Chondrocyte (in vitro differentiated cells): ENCODE data around the gene MICAL3. TPM values are rescaled to one million over a fixed set of nuclear protein-coding genes. Genes with fewer than 3 reads are reported as not detected.

Experiments used
- DNase-seq: peaks from one replicate; pipeline ENCODE4 v3.0.0; 2021; ENCODE audit warnings: mixed read lengths, low spot score
- H3K27ac Mint-ChIP-seq: one replicate; pipeline ENCODE4 v1.8.0; 2021; ENCODE audit warnings: mild to moderate bottlenecking, moderate library complexity, mixed read lengths; ENCODE audit not compliant: unreplicated experiment
- H3K27me3 Mint-ChIP-seq: 2 replicates; pipeline ENCODE4 v1.8.0; 2021; ENCODE audit warnings: low read depth, mixed read lengths
- H3K36me3 Mint-ChIP-seq: 2 replicates; pipeline ENCODE4 v1.8.0; 2021; ENCODE audit warnings: low read depth, mixed read lengths
- H3K4me1 Mint-ChIP-seq: 2 replicates; pipeline ENCODE4 v1.8.0; 2021; ENCODE audit warnings: low read depth, mild to moderate bottlenecking, mixed read lengths
- H3K4me3 Mint-ChIP-seq: one replicate; pipeline ENCODE4 v1.8.0; 2021; ENCODE audit warnings: mild to moderate bottlenecking, moderate library complexity, mixed read lengths; ENCODE audit not compliant: unreplicated experiment
- H3K9me3 Mint-ChIP-seq: 2 replicates; pipeline ENCODE4 v1.8.0; 2021; ENCODE audit warnings: low read depth, mixed read lengths
- total RNA-seq: library from RNA; stranded (reverse); gene quantifications from 3 replicates; pipeline ENCODE4 v1.2.1, GENCODE V29; 2021
- TF ChIP-seq, protein P1 (sequence below): fragments of 200-600 bp; sonication (generic); IDR thresholded peaks from 2 replicates; pipeline ENCODE4 v1.5.0; 2021; ENCODE audit warnings: antibody characterized with exemption, mild to moderate bottlenecking, moderate library complexity

Gene MICAL3
- total RNA-seq, 1 donor from 2014 or later, result 68.2 TPM

- TF ChIP-seq, protein P1, sequence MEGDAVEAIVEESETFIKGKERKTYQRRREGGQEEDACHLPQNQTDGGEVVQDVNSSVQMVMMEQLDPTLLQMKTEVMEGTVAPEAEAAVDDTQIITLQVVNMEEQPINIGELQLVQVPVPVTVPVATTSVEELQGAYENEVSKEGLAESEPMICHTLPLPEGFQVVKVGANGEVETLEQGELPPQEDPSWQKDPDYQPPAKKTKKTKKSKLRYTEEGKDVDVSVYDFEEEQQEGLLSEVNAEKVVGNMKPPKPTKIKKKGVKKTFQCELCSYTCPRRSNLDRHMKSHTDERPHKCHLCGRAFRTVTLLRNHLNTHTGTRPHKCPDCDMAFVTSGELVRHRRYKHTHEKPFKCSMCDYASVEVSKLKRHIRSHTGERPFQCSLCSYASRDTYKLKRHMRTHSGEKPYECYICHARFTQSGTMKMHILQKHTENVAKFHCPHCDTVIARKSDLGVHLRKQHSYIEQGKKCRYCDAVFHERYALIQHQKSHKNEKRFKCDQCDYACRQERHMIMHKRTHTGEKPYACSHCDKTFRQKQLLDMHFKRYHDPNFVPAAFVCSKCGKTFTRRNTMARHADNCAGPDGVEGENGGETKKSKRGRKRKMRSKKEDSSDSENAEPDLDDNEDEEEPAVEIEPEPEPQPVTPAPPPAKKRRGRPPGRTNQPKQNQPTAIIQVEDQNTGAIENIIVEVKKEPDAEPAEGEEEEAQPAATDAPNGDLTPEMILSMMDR, result no peak
- no peaks in the 10 kb centered on the region for H3K9me3 Mint-ChIP-seq
Measured at GRCh38 chr22:17925431-17925841, 98.9 kb downstream of the MICAL3 start.

DNA sequence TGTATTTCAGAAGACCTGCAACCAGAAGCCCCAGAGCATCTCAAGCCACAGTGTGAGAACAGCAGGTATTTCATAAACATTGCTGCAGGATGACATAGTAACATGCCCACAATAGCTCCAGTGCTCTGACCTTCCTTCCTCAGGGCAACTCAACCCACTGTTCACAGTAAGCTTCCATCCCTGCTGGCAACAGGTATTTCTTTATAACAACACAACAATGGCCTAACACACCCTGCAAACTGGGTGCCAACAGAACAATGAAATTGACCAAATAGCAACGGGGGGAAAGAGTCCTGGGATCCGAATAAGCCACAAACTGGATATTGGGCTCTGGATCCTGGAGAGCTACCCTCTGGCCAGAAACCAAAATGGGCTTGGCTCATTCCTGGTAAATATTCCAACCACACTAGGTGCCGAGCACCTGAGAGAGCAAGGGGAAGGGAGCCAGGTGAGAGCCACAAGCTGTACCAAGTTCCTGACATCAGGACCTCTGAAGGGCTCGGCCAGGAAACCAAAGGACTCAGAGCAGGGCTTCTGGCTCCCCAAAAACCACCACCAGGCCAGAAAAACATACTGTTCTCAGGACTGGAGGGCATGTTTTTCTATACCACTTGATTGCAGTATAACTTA, 99.5 kb downstream of the MICAL3 start:
- H3K4me1 Mint-ChIP-seq, result peaks cover 53% of the 10 kb centered on the region
- no peak overlapping the region for H3K4me3 Mint-ChIP-seq

More at GRCh38 chr22:17925431-17925841, 98.9 kb downstream of the MICAL3 start:
- Mint-ChIP-seq H3K4me1 (peaks cover 53% of the 10 kb centered on the region), H3K27ac (no peak overlapping the region), H3K4me3 (no peak overlapping the region), H3K36me3 (no peaks in the 10 kb centered on the region), H3K27me3 (no peaks in the 10 kb centered on the region)
- DNase-seq, result no peak

DNA sequence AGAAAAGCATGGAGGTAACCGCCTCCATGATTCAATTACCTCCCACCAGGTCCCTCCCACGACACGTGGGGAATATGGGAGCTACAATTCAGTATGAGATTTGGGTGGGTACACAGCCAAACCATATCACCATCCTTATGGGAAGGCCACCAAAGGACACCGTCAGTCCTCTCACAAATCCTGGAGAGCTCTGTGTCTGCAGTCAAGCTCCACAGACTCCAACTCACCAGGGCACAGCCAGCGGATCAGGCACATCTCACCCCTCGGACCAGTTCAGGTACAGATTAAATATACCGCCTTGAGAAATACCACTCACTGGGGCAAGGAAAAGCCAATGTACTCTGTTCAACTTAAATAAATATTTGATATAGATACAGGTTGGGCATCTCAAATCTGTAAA, 100.3 kb downstream of the MICAL3 start:
- no peak overlapping the region for H3K4me3 Mint-ChIP-seq
- no peaks in the 10 kb centered on the region for H3K9me3 Mint-ChIP-seq
- H3K4me1 Mint-ChIP-seq, result peaks cover 59% of the 10 kb centered on the region
- TF ChIP-seq, protein P1, result no peak
- no peaks in the 10 kb centered on the region for H3K36me3 Mint-ChIP-seq
- DNase-seq, result no peak
- H3K27me3 Mint-ChIP-seq, result no peaks in the 10 kb centered on the region
- peak overlapping the region; percentile 83 for H3K27ac Mint-ChIP-seq

More for the DNA sequence above, 99.5 kb downstream of the MICAL3 start:
- Mint-ChIP-seq H3K27ac (no peak overlapping the region), H3K9me3 (no peaks in the 10 kb centered on the region), H3K27me3 (no peaks in the 10 kb centered on the region), H3K36me3 (no peaks in the 10 kb centered on the region)
- DNase-seq, result no peak
- TF ChIP-seq, protein P1, result no peak

GRCh38 chr22:17922925-17923903, 101.1 kb downstream of the MICAL3 start:
- H3K27ac Mint-ChIP-seq, result peak overlapping the region; percentile 83
- TF ChIP-seq, protein P1, result no peak
- no peaks in the 10 kb centered on the region for H3K36me3 Mint-ChIP-seq
- H3K4me3 Mint-ChIP-seq, result no peak overlapping the region
- H3K4me1 Mint-ChIP-seq, result peaks cover 59% of the 10 kb centered on the region
- no peaks in the 10 kb centered on the region for H3K9me3 Mint-ChIP-seq
- no peaks in the 10 kb centered on the region for H3K27me3 Mint-ChIP-seq
- no peak for DNase-seq
